Testis (tissue), 2 donors: ENCODE data around the gene PNPLA1.

ENCODE experiments used
- CTCF ChIP-seq, 3 experiments: fragments of 450-650 bp in 2 of 3; fragments of 200-600 bp in 1 of 3; sonication (generic) in 1 of 3; IDR thresholded peaks; one replicate each; pipeline ENCODE4 v1.5.1; 2016 to 2019; ENCODE audit warnings: antibody characterized with exemption in 3 of 3, mild to moderate bottlenecking in 2 of 3, moderate library complexity in 1 of 3
- POLR2A ChIP-seq: fragments of 450-650 bp; IDR thresholded peaks from one replicate; pipeline ENCODE4 v1.6.1; 2017; ENCODE audit warnings: antibody characterized with exemption, mild to moderate bottlenecking, moderate library complexity

- TF ChIP-seq CTCF (IDR thresholded peaks at IDR 0.05) (no peak), POLR2A (no peak)
Observed at GRCh38 chr6:36337814-36338213, 68.0 kb downstream of the PNPLA1 start.
